Activated naive CD4-positive, alpha-beta T cell treated with anti-CD3 and anti-CD28 coated beads for 36 hours (primary cell): ENCODE results near the gene GAB2. TPM values are rescaled to one million over a fixed set of nuclear protein-coding genes. Genes with fewer than 3 reads are reported as not detected.
"Not testable (repeated sequence)": the region's sequence is repeated elsewhere in the genome, so short reads cannot be mapped to it uniquely, and the experiment has no call there.

Experiments
- CTCF ChIA-PET: fragments of 350-600 bp; sonication (Branson Sonifier 250); formaldehyde crosslinking; loops from one replicate; lab custom pipeline; 2021; ENCODE audit warnings: antibody characterized with exemption; lab: Charles Lee
- DNase-seq: peaks from one replicate; pipeline ENCODE4 v3.0.0-alpha.2; 2020
- H3K27ac Mint-ChIP-seq: one replicate; pipeline ENCODE4 v1.8.0; 2021; ENCODE audit warnings: mild to moderate bottlenecking, mixed read lengths
- H3K27me3 Mint-ChIP-seq: one replicate; pipeline ENCODE4 v1.8.0; 2021; ENCODE audit warnings: low read depth, mixed read lengths
- H3K36me3 Mint-ChIP-seq: one replicate; pipeline ENCODE4 v1.8.0; 2021; ENCODE audit warnings: low read depth, mixed read lengths
- H3K4me1 Mint-ChIP-seq: one replicate; pipeline ENCODE4 v1.8.0; 2021; ENCODE audit warnings: low read depth, mixed read lengths
- H3K4me3 Mint-ChIP-seq: one replicate; pipeline ENCODE4 v1.8.0; 2021; ENCODE audit warnings: mild to moderate bottlenecking, moderate library complexity, mixed read lengths
- H3K9me3 Mint-ChIP-seq: one replicate; pipeline ENCODE4 v1.8.0; 2021; ENCODE audit warnings: mixed read lengths
- intact Hi-C: fragments of 100-400 bp; cut with micrococcal nuclease; formaldehyde crosslinking; loops from one replicate; pipeline ENCODE4 v1.15.1; 2023
- total RNA-seq, 2 experiments: library from RNA; stranded (reverse); gene quantifications; one replicate each; pipeline ENCODE4 v1.2.3, GENCODE V29; 2021

The GAB2 gene
- total RNA-seq, 2 experiments from 2014 or later: 1.6 to 2.7 TPM

DNA sequence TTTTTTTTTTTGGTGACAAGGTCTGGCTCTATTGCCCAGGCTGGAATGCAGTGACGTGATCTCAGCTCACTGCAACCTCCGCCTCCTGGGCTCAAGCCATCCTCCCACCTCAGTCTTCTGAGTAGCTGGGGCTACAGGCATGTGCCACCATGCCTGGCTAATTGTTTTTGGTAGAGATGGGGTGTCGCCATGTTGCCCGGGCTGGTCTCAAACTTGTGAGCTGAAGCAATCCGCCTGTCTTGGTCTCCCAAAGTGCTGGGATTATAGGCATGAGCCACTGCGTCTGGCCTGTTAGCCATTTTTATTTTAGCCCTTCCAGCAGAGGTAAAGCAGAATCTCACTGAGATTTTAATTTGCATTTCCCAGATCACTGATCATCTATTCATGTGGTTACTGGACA is 184.6 kb downstream of the GAB2 start:
- H3K27ac Mint-ChIP-seq, H3K4me3 Mint-ChIP-seq, H3K9me3 Mint-ChIP-seq, H3K36me3 Mint-ChIP-seq, CTCF ChIA-PET, intact Hi-C loops, H3K4me1 Mint-ChIP-seq, H3K27me3 Mint-ChIP-seq, DNase-seq: not testable (repeated sequence)

DNA sequence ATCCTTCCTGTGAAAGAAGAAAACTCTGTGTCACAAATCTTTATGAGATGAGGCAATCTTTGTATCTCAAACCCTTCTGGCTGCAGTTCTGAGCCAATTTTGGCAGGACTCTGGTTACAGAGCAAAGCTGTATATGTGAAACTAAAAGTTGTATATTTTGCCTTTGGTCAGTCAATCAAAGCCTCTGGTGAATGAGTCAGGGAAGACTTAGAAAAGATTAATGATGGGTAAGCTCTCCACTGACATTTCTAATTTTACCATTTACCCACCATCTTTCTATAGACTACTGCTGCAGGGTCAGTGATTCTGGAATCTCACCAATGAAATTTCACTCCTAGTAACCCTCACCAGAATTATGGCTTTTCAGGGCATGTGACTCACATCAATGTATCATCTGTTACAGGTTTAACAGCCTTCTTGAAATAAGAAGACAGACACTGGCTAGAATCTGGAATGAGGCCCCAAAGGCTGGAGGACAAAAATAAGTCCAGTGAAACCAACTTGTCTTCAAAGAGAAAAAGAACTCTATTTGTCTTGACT is 185.6 kb downstream of the GAB2 start:
- no peaks in the 10 kb centered on the region for H3K36me3 Mint-ChIP-seq
- no peak for DNase-seq
- peaks cover 13% of the 10 kb centered on the region for H3K4me1 Mint-ChIP-seq
- CTCF ChIA-PET: no interaction called here
- H3K4me3 Mint-ChIP-seq: no peak overlapping the region
- H3K27ac Mint-ChIP-seq: no peak overlapping the region
- H3K27me3 Mint-ChIP-seq: no peaks in the 10 kb centered on the region
- intact Hi-C loops: no loop called here
- no peaks in the 10 kb centered on the region for H3K9me3 Mint-ChIP-seq

- H3K9me3 Mint-ChIP-seq: no peaks in the 10 kb centered on the region
- H3K27me3 Mint-ChIP-seq: no peaks in the 10 kb centered on the region
- no peaks in the 10 kb centered on the region for H3K36me3 Mint-ChIP-seq
- H3K27ac Mint-ChIP-seq: no peak overlapping the region
- peaks cover 18% of the 10 kb centered on the region for H3K4me1 Mint-ChIP-seq
- CTCF ChIA-PET: no interaction called here
- no peak overlapping the region for H3K4me3 Mint-ChIP-seq
- no peak for DNase-seq
- intact Hi-C loops: no loop called here
Observed at GRCh38 chr11:78230161-78230877, 187.3 kb downstream of the GAB2 start.

GRCh38 chr11:78229106-78229505 is 188.5 kb downstream of the GAB2 start:
- H3K36me3 Mint-ChIP-seq: no peaks in the 10 kb centered on the region
- peaks cover 18% of the 10 kb centered on the region for H3K4me1 Mint-ChIP-seq
- H3K9me3 Mint-ChIP-seq: no peaks in the 10 kb centered on the region
- no peak for DNase-seq
- intact Hi-C loops: loop anchor here (5.0 kb wide), 1 partner anchor 358 kb away; no protein-coding TSS in a partner anchor
- no peak overlapping the region for H3K27ac Mint-ChIP-seq
- no peak overlapping the region for H3K4me3 Mint-ChIP-seq
- H3K27me3 Mint-ChIP-seq: no peaks in the 10 kb centered on the region
- CTCF ChIA-PET: interaction anchor here (1.1 kb wide), 1 partner anchor 202 kb away, joined by 6 read pairs; no protein-coding TSS in a partner anchor

- intact Hi-C loops: loop anchor here (1.0 to 5.0 kb wide), 4 partner anchors 169 to 359 kb away; partner anchors contain the start of gene GAB2
- Mint-ChIP-seq H3K4me1 (peaks cover 18% of the 10 kb centered on the region), H3K4me3 (no peak overlapping the region), H3K36me3 (no peaks in the 10 kb centered on the region), H3K9me3 (no peaks in the 10 kb centered on the region), H3K27me3 (no peaks in the 10 kb centered on the region), H3K27ac (no peak overlapping the region)
- CTCF ChIA-PET: interaction anchor here (0.6 to 1.6 kb wide), 10 partner anchors 32 to 336 kb away, joined by 3 to 8 read pairs (median 4); no protein-coding TSS in a partner anchor
- DNase-seq: peak; percentile 28
Observed at GRCh38 chr11:78228467-78228866, 189.2 kb downstream of the GAB2 start.

GRCh38 chr11:78227921-78228320 is 189.7 kb downstream of the GAB2 start:
- Mint-ChIP-seq H3K27ac (peak overlapping the region; percentile 83), H3K27me3 (no peaks in the 10 kb centered on the region), H3K9me3 (no peaks in the 10 kb centered on the region), H3K4me1 (peaks cover 20% of the 10 kb centered on the region), H3K36me3 (no peaks in the 10 kb centered on the region), H3K4me3 (no peak overlapping the region)
- CTCF ChIA-PET: interaction anchor here (0.7 to 1.6 kb wide), 9 partner anchors 20 to 336 kb away, joined by 3 to 8 read pairs (median 4); no protein-coding TSS in a partner anchor
- no peak for DNase-seq
- intact Hi-C loops: loop anchor here (1.0 to 5.0 kb wide), 7 partner anchors 25 to 359 kb away; partner anchors contain the start of genes GAB2, KCTD21 and USP35

- H3K27ac Mint-ChIP-seq: peak overlapping the region; percentile 83
- peak; percentile 65 for DNase-seq
Observed at GRCh38 chr11:78226684-78227680, 190.6 kb downstream of the GAB2 start.

DNA sequence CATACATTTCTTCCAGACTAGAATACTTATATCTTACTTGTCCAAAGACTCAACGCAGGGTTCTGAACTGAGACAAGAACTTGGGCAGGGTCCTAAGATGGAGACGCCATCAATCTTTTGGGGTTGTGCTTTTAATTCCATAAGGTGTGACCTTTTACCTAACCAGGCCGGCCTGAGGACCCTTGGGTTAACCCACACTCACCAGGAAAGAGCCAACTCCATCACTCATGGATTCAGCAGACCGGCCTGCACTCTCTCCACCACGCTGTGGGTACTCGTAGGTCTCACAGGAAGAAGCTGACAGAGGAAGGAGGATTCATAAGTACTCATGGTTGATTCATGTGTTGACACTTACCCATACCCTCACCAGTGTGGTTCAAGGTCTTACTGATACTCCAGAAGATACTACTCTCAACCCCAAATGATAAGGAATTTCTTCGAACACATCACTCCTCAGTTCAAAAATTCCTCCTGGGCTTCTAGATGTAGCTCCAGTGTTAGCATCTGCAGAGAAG is 192.7 kb downstream of the GAB2 start:
- no peaks in the 10 kb centered on the region for H3K9me3 Mint-ChIP-seq
- no peak overlapping the region for H3K4me3 Mint-ChIP-seq
- intact Hi-C loops: loop anchor here (5.0 kb wide), 1 partner anchor 362 kb away; no protein-coding TSS in a partner anchor
- peaks cover 3% of the 10 kb centered on the region for H3K36me3 Mint-ChIP-seq
- DNase-seq: no peak
- H3K4me1 Mint-ChIP-seq: peaks cover 25% of the 10 kb centered on the region
- CTCF ChIA-PET: no interaction called here
- H3K27ac Mint-ChIP-seq: peak overlapping the region; percentile 6
- no peaks in the 10 kb centered on the region for H3K27me3 Mint-ChIP-seq

More at GRCh38 chr11:78226684-78227680, 190.6 kb downstream of the GAB2 start:
- Mint-ChIP-seq H3K4me1 (peaks cover 20% of the 10 kb centered on the region), H3K36me3 (no peaks in the 10 kb centered on the region), H3K9me3 (no peaks in the 10 kb centered on the region), H3K27me3 (no peaks in the 10 kb centered on the region), H3K4me3 (peak overlapping the region; percentile 22)
- intact Hi-C loops: loop anchor here (1.0 to 5.0 kb wide), 4 partner anchors 24 to 360 kb away; partner anchors contain the start of genes KCTD21 and USP35
- CTCF ChIA-PET: interaction anchor here (0.5 to 1.6 kb wide), 5 partner anchors 21 to 337 kb away, joined by 3 to 8 read pairs (median 3); no protein-coding TSS in a partner anchor

- no peak for DNase-seq
- Mint-ChIP-seq H3K9me3 (no peaks in the 10 kb centered on the region), H3K4me3 (no peak overlapping the region), H3K27ac (no peak overlapping the region), H3K4me1 (peaks cover 26% of the 10 kb centered on the region), H3K36me3 (peaks cover 3% of the 10 kb centered on the region), H3K27me3 (no peaks in the 10 kb centered on the region)
- CTCF ChIA-PET: interaction anchor here (0.7 kb wide), 1 partner anchor 85 kb away, joined by 3 read pairs; the partner anchor contains the start of gene ALG8
- intact Hi-C loops: no loop called here
Observed at GRCh38 chr11:78224506-78224905, 193.1 kb downstream of the GAB2 start.

- CTCF ChIA-PET: no interaction called here
Observed at GRCh38 chr11:78223320-78223954, 194.2 kb downstream of the GAB2 start.

GRCh38 chr11:78222726-78223125 is 194.9 kb downstream of the GAB2 start:
- CTCF ChIA-PET, H3K27me3 Mint-ChIP-seq, H3K27ac Mint-ChIP-seq, H3K36me3 Mint-ChIP-seq, intact Hi-C loops, H3K4me3 Mint-ChIP-seq, DNase-seq, H3K9me3 Mint-ChIP-seq: not testable (repeated sequence)
- peaks cover 26% of the 10 kb centered on the region for H3K4me1 Mint-ChIP-seq

More at GRCh38 chr11:78223320-78223954, 194.2 kb downstream of the GAB2 start:
- intact Hi-C loops: no loop called here
- Mint-ChIP-seq H3K4me1 (peaks cover 26% of the 10 kb centered on the region), H3K27ac (no peak overlapping the region), H3K9me3 (no peaks in the 10 kb centered on the region), H3K27me3 (no peaks in the 10 kb centered on the region), H3K36me3 (peaks cover 3% of the 10 kb centered on the region), H3K4me3 (no peak overlapping the region)
- no peak for DNase-seq
